Mesendoderm (in vitro differentiated cells): ENCODE data around the gene SLC29A2.
A peak's percentile ranks its signal among the peaks of the same experiment; 100 is the strongest.
"Not testable (repeated sequence)": the region's sequence is repeated elsewhere in the genome, so short reads cannot be mapped to it uniquely, and the experiment has no call there.

Experiments used
- DNase-seq: peaks from one replicate; pipeline ENCODE4 v3.0.0; 2013
- H2AK5ac ChIP-seq: 2 replicates; pipeline ENCODE4 v1.6.1; 2013; ENCODE audit warnings: low read length, inconsistent platforms
- H2BK120ac ChIP-seq: 2 replicates; pipeline ENCODE4 v1.6.1; 2013; ENCODE audit warnings: low read depth, mild to moderate bottlenecking, low read length, moderate library complexity, mixed read lengths
- H2BK15ac ChIP-seq: replicated peaks from 2 replicates; pipeline ENCODE4 v1.6.1; 2013; ENCODE audit warnings: low read depth, mild to moderate bottlenecking, moderate library complexity
- H2BK5ac ChIP-seq: 2 replicates; pipeline ENCODE4 v1.6.1; 2013; ENCODE audit warnings: low read length, inconsistent platforms
- H3K18ac ChIP-seq: 2 replicates; pipeline ENCODE4 v1.6.1; 2013; ENCODE audit warnings: mild to moderate bottlenecking, low read length, mixed read lengths
- H3K23ac ChIP-seq: one replicate; pipeline ENCODE4 v1.6.1; 2013; ENCODE audit warnings: low read length
- H3K27ac ChIP-seq: 2 replicates; pipeline ENCODE4 v1.5.1; 2013; ENCODE audit warnings: low read depth, mild to moderate bottlenecking, inconsistent platforms, low read length, moderate library complexity
- H3K27me3 ChIP-seq: 2 replicates; pipeline ENCODE4 v1.6.1; 2013; ENCODE audit warnings: low read length, control low read depth, mild to moderate bottlenecking, inconsistent platforms; ENCODE audit not compliant: insufficient read depth, poor library complexity
- H3K36me3 ChIP-seq: 2 replicates; pipeline ENCODE4 v1.6.1; 2013; ENCODE audit warnings: low read length, inconsistent platforms; ENCODE audit not compliant: control insufficient read depth, insufficient read depth
- H3K4ac ChIP-seq: one replicate; pipeline ENCODE4 v1.6.1; 2013; ENCODE audit warnings: low read depth, mild to moderate bottlenecking, low read length, moderate library complexity
- H3K4me1 ChIP-seq: 2 replicates; pipeline ENCODE4 v1.6.1; 2013; ENCODE audit warnings: low read depth, low read length, inconsistent platforms; ENCODE audit not compliant: control insufficient read depth
- H3K4me2 ChIP-seq: 2 replicates; pipeline ENCODE4 v1.6.1; 2013; ENCODE audit warnings: low read length
- H3K4me3 ChIP-seq: 2 replicates; pipeline ENCODE4 v1.5.1; 2013; ENCODE audit warnings: mild to moderate bottlenecking, low read length
- H3K56ac ChIP-seq: one replicate; pipeline ENCODE4 v1.6.1; 2013; ENCODE audit warnings: low read length
- H3K79me1 ChIP-seq: 2 replicates; pipeline ENCODE4 v1.6.1; 2013; ENCODE audit warnings: low read length, inconsistent platforms
- H3K79me2 ChIP-seq: 2 replicates; pipeline ENCODE4 v1.6.1; 2013; ENCODE audit warnings: mild to moderate bottlenecking, low read length; ENCODE audit not compliant: control insufficient read depth, insufficient read depth
- H3K9ac ChIP-seq: 2 replicates; pipeline ENCODE4 v1.6.1; 2013; ENCODE audit warnings: low read length, inconsistent platforms
- H4K5ac ChIP-seq: one replicate; pipeline ENCODE4 v1.6.1; 2013; ENCODE audit warnings: low read length
- H4K8ac ChIP-seq: one replicate; pipeline ENCODE4 v1.6.1; 2013; ENCODE audit warnings: low read depth, mild to moderate bottlenecking, control low read depth, low read length, moderate library complexity
- WGBS: extraction: QIAGEN DNeasy Blood & Tissue Kit; methylation state at CpG from one replicate; pipeline ENCODE4 v1.1.7; 2013; ENCODE audit warnings: low lambda C conversion rate, missing lambda C conversion rate; ENCODE audit not compliant: insufficient coverage; ENCODE audit errors: extremely low coverage; 5-methylcytosine and 5-hydroxymethylcytosine counted together

SLC29A2 gene

DNA sequence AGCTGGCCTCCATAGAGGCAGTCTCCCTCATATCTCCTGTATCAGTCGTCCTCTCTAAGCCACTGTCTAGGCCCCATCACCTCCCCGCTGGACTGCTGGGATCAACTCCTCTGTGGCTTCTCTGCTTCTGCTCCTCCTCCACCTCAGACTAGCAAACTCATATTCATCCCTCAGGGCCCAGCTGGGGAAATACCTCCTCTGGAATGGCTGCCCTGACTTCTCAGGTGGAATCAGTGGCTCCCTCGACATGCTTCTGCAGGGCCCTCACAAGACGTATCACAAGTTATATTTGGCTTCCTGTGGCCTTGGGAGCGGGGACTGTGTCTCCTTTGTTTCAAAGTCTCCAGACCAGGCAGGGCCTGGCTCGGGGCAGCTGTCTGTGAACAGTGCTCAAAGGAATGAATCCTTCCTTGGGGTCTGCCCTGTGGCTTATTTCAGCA, 10.0 kb downstream of the SLC29A2 start:
- Histone ChIP-seq H4K5ac (no peak overlapping the region), H2BK15ac (no peak overlapping the region), H2AK5ac (no peak overlapping the region), H3K4ac (no peak overlapping the region), H3K27me3 (no peaks in the 10 kb centered on the region), H2BK120ac (no peak overlapping the region), H3K23ac (no peak overlapping the region), H3K36me3 (peaks cover 9% of the 10 kb centered on the region), H3K4me2 (no peak overlapping the region), H3K4me3 (no peak overlapping the region), H2BK5ac (no peak overlapping the region), H3K56ac (no peak overlapping the region), H3K4me1 (no peaks in the 10 kb centered on the region), H3K9ac (no peak overlapping the region), H3K79me1 (peaks cover 1% of the 10 kb centered on the region), H3K18ac (no peak overlapping the region), H4K8ac (no peak overlapping the region), H3K27ac (no peak overlapping the region), H3K79me2 (no peaks in the 10 kb centered on the region)
- no CpG with 5 or more reads among the region's 6 CpGs for WGBS
- DNase-seq: no peak

DNA sequence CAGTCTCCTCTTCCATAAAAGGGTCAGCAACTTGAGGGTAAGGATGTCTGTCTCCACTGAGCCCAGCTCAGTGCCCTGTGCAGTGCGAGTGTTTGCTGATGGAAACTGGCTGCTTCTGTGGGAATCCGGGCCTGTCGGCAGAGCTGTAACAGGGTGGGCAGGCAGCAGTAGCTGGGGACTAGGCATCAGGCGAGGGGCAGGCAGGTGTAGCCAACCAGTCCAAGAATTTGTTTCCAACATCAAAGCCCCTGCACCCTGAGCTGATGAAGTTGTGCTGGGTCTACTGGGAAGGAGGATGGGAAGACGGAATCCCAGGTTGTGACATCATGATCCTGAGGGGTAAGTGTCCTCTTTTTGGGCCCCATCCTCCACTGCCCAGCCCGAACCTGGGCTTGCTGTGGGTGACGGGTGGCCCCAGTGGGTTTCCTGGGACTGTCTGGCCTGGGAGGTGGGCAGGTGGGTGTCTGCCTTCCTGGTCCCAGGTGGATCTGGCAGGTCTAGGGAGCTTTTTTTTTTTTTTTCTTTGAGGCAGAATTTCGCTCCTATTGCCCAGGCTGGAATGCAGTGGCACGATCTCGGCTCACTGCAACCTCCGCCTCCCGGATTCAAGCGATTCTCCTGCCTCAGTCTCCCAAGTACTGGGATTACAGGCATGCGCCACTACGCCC, 11.0 kb downstream of the SLC29A2 start:
- no CpG with 5 or more reads among the region's 15 CpGs for WGBS
- Histone ChIP-seq H3K4me2 (no peak overlapping the region), H2BK15ac (no peak overlapping the region), H3K79me2 (no peaks in the 10 kb centered on the region), H4K5ac (no peak overlapping the region), H3K4ac (no peak overlapping the region), H3K27ac (no peak overlapping the region), H3K27me3 (no peaks in the 10 kb centered on the region), H4K8ac (no peak overlapping the region), H2AK5ac (no peak overlapping the region), H3K9ac (no peak overlapping the region), H2BK120ac (no peak overlapping the region), H2BK5ac (no peak overlapping the region), H3K4me3 (no peak overlapping the region), H3K4me1 (no peaks in the 10 kb centered on the region), H3K56ac (no peak overlapping the region), H3K79me1 (peaks cover 1% of the 10 kb centered on the region), H3K23ac (no peak overlapping the region), H3K36me3 (peaks cover 5% of the 10 kb centered on the region), H3K18ac (no peak overlapping the region)
- no peak for DNase-seq

DNA sequence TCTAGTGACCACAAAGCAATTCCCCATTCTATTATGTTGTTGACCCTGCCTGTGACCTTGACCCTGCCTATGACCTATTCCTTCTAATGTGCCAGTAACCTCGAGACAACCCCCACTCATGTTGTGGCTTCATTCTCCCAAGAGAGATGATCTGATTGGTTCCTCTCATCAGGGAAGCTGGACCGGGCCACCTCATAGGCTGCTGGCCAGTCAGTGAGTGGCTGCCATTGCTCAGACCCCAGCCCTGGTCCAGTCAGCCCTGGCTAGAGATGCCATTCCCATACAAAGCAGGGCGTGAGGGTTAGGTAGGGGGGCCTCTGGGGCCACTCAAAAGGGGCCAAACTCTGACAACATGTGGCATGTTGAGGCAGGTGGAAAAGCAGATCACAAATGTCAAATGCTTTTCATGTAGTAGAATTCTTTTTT, 11.9 kb downstream of the SLC29A2 start:
- Histone ChIP-seq H3K23ac (no peak overlapping the region), H2BK120ac (no peak overlapping the region), H3K4me1 (no peaks in the 10 kb centered on the region), H3K4me3 (no peak overlapping the region), H4K5ac (no peak overlapping the region), H2BK15ac (no peak overlapping the region), H3K9ac (no peak overlapping the region), H2BK5ac (no peak overlapping the region), H3K4ac (no peak overlapping the region), H3K56ac (no peak overlapping the region), H3K79me1 (peaks cover 1% of the 10 kb centered on the region), H3K27ac (no peak overlapping the region), H3K27me3 (no peaks in the 10 kb centered on the region), H3K79me2 (no peaks in the 10 kb centered on the region), H3K18ac (no peak overlapping the region), H3K36me3 (peaks cover 3% of the 10 kb centered on the region), H3K4me2 (no peak overlapping the region), H2AK5ac (no peak overlapping the region), H4K8ac (no peak overlapping the region)
- no CpG with 5 or more reads among the region's 3 CpGs for WGBS
- DNase-seq: peak; percentile 62

DNA sequence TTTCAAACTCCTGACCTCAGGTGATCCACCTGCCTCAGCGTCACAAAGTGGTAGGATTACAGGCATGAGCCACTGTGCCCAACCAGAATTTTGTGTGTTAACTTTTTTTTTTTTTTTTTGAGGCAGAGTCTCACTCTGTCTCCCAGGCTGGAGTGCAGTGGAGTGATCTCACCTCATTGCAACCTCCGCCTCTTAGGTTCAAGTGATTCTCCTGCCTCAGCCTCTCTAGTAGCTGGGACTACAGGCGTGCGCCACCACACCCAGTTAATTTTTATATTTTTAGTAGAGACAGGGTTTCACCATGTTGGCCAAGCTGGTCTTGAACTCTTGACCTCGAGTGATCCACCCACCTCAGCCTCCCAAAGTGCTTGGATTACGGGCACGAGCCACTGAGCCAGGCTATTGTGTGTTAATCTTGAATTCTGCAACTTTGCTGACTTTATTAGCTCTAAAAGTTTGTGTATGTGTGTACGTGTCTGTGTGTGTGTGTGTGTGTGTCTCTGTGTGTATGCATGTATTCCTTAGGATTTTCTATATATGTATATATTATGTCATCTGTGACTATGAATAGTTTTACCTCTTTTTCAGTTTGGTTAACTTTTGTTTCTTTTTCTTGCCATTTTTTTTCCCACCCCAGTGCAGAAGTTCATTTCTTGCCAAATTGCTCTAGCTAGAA, 20.9 kb downstream of the SLC29A2 start:
- not testable (repeated sequence) for H3K79me2 ChIP-seq, H3K18ac ChIP-seq, H3K4me1 ChIP-seq, H3K4me2 ChIP-seq, H3K4ac ChIP-seq, H2BK15ac ChIP-seq, H4K5ac ChIP-seq, H3K56ac ChIP-seq, H3K79me1 ChIP-seq, H3K27ac ChIP-seq, H3K27me3 ChIP-seq, H2AK5ac ChIP-seq, H3K9ac ChIP-seq, H4K8ac ChIP-seq, H3K36me3 ChIP-seq, H2BK120ac ChIP-seq, H3K4me3 ChIP-seq, H3K23ac ChIP-seq, DNase-seq, H2BK5ac ChIP-seq
- WGBS: no CpG with 5 or more reads among the region's 8 CpGs

DNA sequence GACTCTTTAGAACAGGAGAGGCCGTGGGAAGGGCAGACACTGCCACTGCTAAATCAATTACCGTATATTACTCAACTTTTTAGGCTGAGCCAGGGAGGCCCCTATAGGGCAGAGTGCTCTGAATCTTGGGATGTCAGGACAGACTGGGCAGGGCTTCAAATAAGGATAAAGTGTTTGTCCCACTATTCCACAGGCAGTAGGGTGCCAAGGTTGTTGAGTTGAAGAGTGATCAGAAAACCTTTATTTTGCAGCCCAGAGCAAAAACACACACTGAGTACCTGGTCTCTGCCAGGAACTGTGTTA, 22.5 kb downstream of the SLC29A2 start:
- Histone ChIP-seq H3K4me3 (no peak overlapping the region), H2AK5ac (no peak overlapping the region), H3K27me3 (no peaks in the 10 kb centered on the region), H2BK120ac (no peak overlapping the region), H3K27ac (no peak overlapping the region), H4K5ac (no peak overlapping the region), H3K79me1 (peaks cover 6% of the 10 kb centered on the region), H3K9ac (no peak overlapping the region), H2BK15ac (no peak overlapping the region), H3K36me3 (no peaks in the 10 kb centered on the region), H3K4ac (no peak overlapping the region), H2BK5ac (no peak overlapping the region), H3K56ac (no peak overlapping the region), H3K79me2 (peaks cover 8% of the 10 kb centered on the region), H3K23ac (no peak overlapping the region), H4K8ac (no peak overlapping the region), H3K4me1 (no peaks in the 10 kb centered on the region), H3K18ac (no peak overlapping the region), H3K4me2 (no peak overlapping the region)
- no CpG with 5 or more reads among the region's 2 CpGs for WGBS
- no peak for DNase-seq
